ENCODE data around the gene PLXNA2. TPM values are rescaled to one million over a fixed set of nuclear protein-coding genes. Genes with fewer than 3 reads are reported as not detected.

PLXNA2 gene
- total and polyA plus RNA-seq, 2 of the 8 experiments (the other 6 are each of a cell fraction or from before 2014, with no cell fraction given) = 0.33 to 1.5 TPM

GRCh38 chr1:208269338-208269666, 25.1 kb upstream of the PLXNA2 start:
- CTCF ChIA-PET (ENCODE audit: partially characterized antibody) = interaction anchor here (0.6 to 3.0 kb wide), 10 partner anchors 12 to 247 kb away, joined by 3 to 13 read pairs (median 4); partner anchors contain the start of gene PLXNA2
- no peak overlapping the region for H3K4me2 ChIP-seq (ENCODE audit: insufficient read depth in 1 of 2, low read depth in 2 of 2, low read length in 2 of 2)

More at GRCh38 chr1:208269338-208269666, 25.1 kb upstream of the PLXNA2 start:
- H3K36me3 ChIP-seq (ENCODE audit: control insufficient read depth in 2 of 4, insufficient read depth in 4 of 4, low read length in 3 of 4) = no peaks in the 10 kb centered on the region
- TF ChIP-seq BRCA1 (IDR thresholded peaks at IDR 0.05; ENCODE audit: low read depth, low read length) = no peak
- no peak overlapping the region for H2BK5ac ChIP-seq (ENCODE audit: low read depth, low read length)
- no peak overlapping the region for H3K4me3 ChIP-seq (ENCODE audit: extremely low read depth in 1 of 4, insufficient read depth in 2 of 4, low read depth in 3 of 4, low read length in 4 of 4)
- H3K4me1 ChIP-seq (replicated peaks in 1 of 4; ENCODE audit: control insufficient read depth in 3 of 4, insufficient read depth in 4 of 4, low read length in 3 of 4) = peaks cover 0 to 3% (median 1%) of the 10 kb centered on the region in 4 experiments; a peak in 1 of 7 replicates
- no peak overlapping the region for H2BK12ac ChIP-seq (ENCODE audit: low read depth, low read length)
- 0 out of 2 replicates have a peak overlapping the region, but pooled peaks have one; percentile 13 for H3K18ac ChIP-seq (ENCODE audit: extremely low read depth, low read length)
- H4K20me1 ChIP-seq (replicated peaks in 1 of 2; ENCODE audit: control insufficient read depth in 1 of 2, insufficient read depth in 2 of 2, low read length in 2 of 2) = no peaks in the 10 kb centered on the region
- DNase-seq (ENCODE audit: low read depth in 1 of 2, low spot score in 2 of 2) (no peak), FAIRE-seq (no peak)
- POLR2A ChIA-PET (ENCODE audit: partially characterized antibody) = no interaction called here
- H3K27ac ChIP-seq (ENCODE audit: low read depth, low read length) = no peak overlapping the region
- H4K91ac ChIP-seq (replicated peaks; ENCODE audit: insufficient read length, low read length) = no peak overlapping the region
- H3K9ac ChIP-seq (replicated peaks in 1 of 4; ENCODE audit: extremely low read depth in 1 of 4, low read depth in 3 of 4, low read length in 3 of 4) = no peak overlapping the region
- no peak overlapping the region for H2AFZ ChIP-seq (ENCODE audit: low read length)
- no peak overlapping the region for H3K56ac ChIP-seq (replicated peaks; ENCODE audit: insufficient read length, low read depth, low read length)
- H3K79me1 ChIP-seq (ENCODE audit: low read depth, low read length) = no peaks in the 10 kb centered on the region
- H2BK120ac ChIP-seq (replicated peaks; ENCODE audit: low read depth, low read length) = no peak overlapping the region
- H3K4ac ChIP-seq (replicated peaks; ENCODE audit: insufficient read length, low read depth, low read length) = no peak overlapping the region
- no peaks in the 10 kb centered on the region; the same call in 1 of the 2 replicates for H3K23me2 ChIP-seq (ENCODE audit: low read depth, low read length)
- H3K9me3 ChIP-seq (ENCODE audit: insufficient read depth in 2 of 2, low read depth in 1 of 2, low read length in 1 of 2) = no peaks in the 10 kb centered on the region
- no peak overlapping the region for H2BK15ac ChIP-seq (ENCODE audit: low read length)
- no peaks in the 10 kb centered on the region; a peak in 1 of 7 replicates for H3K27me3 ChIP-seq (replicated peaks in 1 of 4; ENCODE audit: control insufficient read depth in 3 of 4, extremely low read depth in 1 of 4, insufficient read depth in 3 of 4, low read length in 3 of 4)
- no peak overlapping the region for H2AK5ac ChIP-seq (ENCODE audit: low read depth, low read length)
- H2BK20ac ChIP-seq (ENCODE audit: low read length) = no peak overlapping the region
- H3K79me2 ChIP-seq (ENCODE audit: control insufficient read depth in 1 of 2, insufficient read depth in 2 of 2, low read length in 2 of 2) = no peaks in the 10 kb centered on the region
- H4K5ac ChIP-seq (ENCODE audit: insufficient read length, low read depth, low read length) = no peak overlapping the region
- no peak overlapping the region for H4K8ac ChIP-seq (ENCODE audit: extremely low read depth, insufficient read depth, low read length)
- no peak overlapping the region for H3K14ac ChIP-seq (ENCODE audit: insufficient read length)
- WGBS, 2 experiments (ENCODE audit: extremely low coverage in 1 of 2, insufficient coverage in 1 of 2, insufficient read length in 1 of 2, insufficient replicate concordance in 2 of 2, low coverage in 1 of 2, low lambda C conversion rate in 2 of 2, missing lambda C conversion rate in 1 of 2) = 80% methylated on average over 6 of the region's 6 CpGs; no CpG with 5 or more reads in 1 of the 2 experiments
- no peak overlapping the region for H3K23ac ChIP-seq (ENCODE audit: insufficient read length)
